NCI-H82 (cell line): ENCODE data around the gene CREBRF.
A peak's percentile ranks its signal among the peaks of the same experiment; 100 is the strongest.
"Not testable (repeated sequence)": the region's sequence is repeated elsewhere in the genome, so short reads cannot be mapped to it uniquely, and the experiment has no call there.

Source experiments
- DNase-seq: peaks from one replicate; lab custom pipeline; 2025; lab: John Stamatoyannopoulos, UW

CREBRF gene

GRCh38 chr5:173154619-173155018 is 98.5 kb downstream of the CREBRF start:
- DNase-seq: not testable (repeated sequence)

GRCh38 chr5:173155912-173156311 is 99.8 kb downstream of the CREBRF start:
- DNase-seq: no peak

DNA sequence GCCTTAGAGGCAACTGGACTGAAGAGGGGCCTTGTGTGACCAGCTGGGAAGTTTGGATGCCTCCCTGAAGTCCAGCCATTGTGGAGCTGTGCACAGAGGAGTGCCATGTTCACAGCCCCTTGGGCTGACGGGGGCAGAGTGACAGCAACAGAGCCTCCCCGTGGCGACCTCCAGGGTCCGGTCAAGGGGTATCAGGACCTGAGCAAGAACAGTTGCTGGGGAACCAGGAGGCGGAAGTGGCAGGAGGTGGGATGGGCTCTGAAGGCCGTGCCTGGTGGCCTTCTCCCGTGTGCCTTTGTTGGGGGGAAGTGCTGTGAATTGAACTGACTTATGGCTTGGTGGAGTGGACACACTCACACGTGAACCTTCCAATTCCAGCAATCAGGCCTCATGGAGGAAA is 102.2 kb downstream of the CREBRF start:
- DNase-seq: no peak

DNA sequence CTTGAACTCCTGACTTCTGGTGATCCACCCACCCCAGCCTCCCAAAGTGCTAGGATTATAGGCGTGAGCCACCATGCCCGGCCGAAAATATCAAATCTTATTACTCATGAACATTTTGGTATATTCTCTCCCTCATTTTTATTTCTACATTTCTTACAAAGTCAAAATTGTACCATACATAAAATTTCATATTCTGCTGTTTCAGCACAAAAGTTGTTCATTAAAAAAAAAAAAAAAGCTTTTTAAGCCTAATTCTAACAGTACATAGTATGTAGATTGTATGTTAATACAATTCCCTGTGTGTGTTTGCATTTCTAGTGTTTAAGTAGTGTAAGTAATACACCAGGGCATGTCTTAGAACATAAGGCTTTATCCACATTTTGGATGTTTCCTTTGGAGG is 103.1 kb downstream of the CREBRF start:
- no peak for DNase-seq

- no peak for DNase-seq
Observed at GRCh38 chr5:173161148-173161547, 105.0 kb downstream of the CREBRF start.

GRCh38 chr5:173163219-173163618 is 107.1 kb downstream of the CREBRF start:
- DNase-seq: no peak

- DNase-seq: no peak
Observed at GRCh38 chr5:173165177-173166016, 109.2 kb downstream of the CREBRF start.

- peak; percentile 9 for DNase-seq
Observed at GRCh38 chr5:173172166-173172565, 116.0 kb downstream of the CREBRF start.

GRCh38 chr5:173175523-173175922 is 119.4 kb downstream of the CREBRF start:
- no peak for DNase-seq

DNA sequence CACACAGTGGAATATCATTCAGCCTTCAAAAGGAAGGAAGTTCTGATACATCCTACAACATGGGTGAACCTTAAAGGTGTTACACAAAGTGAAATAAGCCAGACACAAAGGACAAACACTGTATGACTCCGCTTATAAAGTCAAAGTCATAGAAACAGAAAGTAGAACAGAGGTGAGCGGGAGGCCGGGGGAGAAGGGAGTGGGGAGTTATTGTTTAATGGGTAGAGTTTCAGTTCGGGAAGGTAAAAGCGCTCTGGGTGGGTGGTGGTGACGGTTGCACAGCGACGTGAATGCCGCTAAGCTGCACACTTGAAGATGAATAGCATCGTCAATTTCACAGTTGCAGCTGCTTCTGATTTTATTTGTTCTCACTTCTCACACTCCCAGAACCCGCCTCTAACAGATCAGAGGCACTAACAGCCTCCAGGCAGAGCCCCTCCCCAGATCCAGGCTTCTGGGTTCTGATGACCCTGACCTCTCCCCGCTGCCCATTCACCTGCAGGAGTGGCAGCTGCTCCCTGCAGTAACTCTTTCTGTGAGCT is 122.3 kb downstream of the CREBRF start:
- no peak for DNase-seq

DNA sequence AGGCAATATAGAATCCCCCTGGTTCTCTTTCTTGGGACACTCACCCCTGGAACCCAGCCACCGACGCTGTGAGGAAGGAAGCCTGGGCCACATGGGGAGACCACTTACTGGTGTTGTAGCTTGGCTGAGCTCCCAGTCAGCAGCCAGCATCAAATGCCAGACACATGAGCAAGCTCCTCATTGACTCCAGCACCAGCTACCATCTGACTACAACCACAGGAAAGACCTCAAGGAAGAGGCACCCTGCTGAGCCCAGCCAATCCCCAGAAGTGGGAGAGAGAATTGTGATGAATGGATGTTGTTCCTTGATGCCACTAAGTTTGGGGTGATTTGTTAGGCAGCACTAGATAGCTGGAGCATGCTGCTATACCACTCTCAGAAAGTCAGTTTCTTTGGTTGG is 124.2 kb downstream of the CREBRF start:
- DNase-seq: no peak

GRCh38 chr5:173187054-173187743 is 131.0 kb downstream of the CREBRF start:
- peak; percentile 2 for DNase-seq

DNA sequence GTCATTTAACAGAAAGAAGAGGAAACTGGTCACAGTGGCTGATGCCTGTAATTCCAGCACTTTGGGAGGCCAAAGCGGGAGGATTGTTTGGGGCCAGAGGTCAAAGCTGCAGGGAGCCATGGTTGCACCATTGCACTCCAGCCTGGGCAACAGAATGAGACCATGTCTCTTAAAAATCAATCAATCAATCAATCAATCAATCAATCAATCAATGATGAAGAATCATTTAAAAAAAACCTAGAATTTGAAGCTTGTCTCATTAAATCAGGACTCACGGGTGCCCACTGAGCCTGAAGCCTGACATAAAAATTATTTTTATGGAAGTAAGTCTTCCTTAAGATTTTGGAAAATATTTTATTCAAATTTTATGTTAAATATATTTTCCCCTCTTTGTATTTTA is 132.1 kb downstream of the CREBRF start:
- DNase-seq: no peak
